B cell (primary cell): ENCODE data around the gene CLCN2. TPM values are rescaled to one million over a fixed set of nuclear protein-coding genes. Genes with fewer than 3 reads are reported as not detected.

Experiments
- ATAC-seq: fragments of 200-7000 bp; cut with Tn5 transposase; one replicate; pipeline ENCODE4 v1.10.0; 2021; ENCODE audit warnings: low read depth, mild to moderate bottlenecking, moderate number of reproducible peaks, moderate library complexity
- CTCF ChIA-PET: fragments of 350-600 bp; sonication (Branson Sonifier 250); formaldehyde crosslinking; loops from one replicate; lab custom pipeline; 2021; ENCODE audit warnings: antibody characterized with exemption, inconsistent platforms; lab: Charles Lee
- POLR2A ChIA-PET: fragments of 350-600 bp; sonication (Branson Sonifier 250); formaldehyde crosslinking; loops from one replicate; lab custom pipeline; 2021; ENCODE audit warnings: antibody characterized with exemption; lab: Charles Lee
- DNase-seq: peaks from one replicate; pipeline ENCODE4 v3.0.0; 2013
- H2AFZ ChIP-seq: 2 replicates; pipeline ENCODE4 v1.6.1; 2012; ENCODE audit warnings: mild to moderate bottlenecking, low read depth, low read length; ENCODE audit not compliant: insufficient read depth, poor library complexity, severe bottlenecking
- H3K27ac ChIP-seq, 2 donors: 1 replicate in 1 of 2; 2 replicates in 1 of 2; pipeline ENCODE4 v1.5.1; 2012 to 2013; ENCODE audit warnings: low read length in 2 of 2, mild to moderate bottlenecking in 2 of 2, moderate library complexity in 1 of 2
- H3K27me3 ChIP-seq, 4 experiments: fragments of 200-600 bp in 1 of 4; sonication (generic) in 1 of 4; replicated peaks in 1 of 4; 1 replicate in 2 of 4; 2 replicates in 2 of 4; pipeline versions ENCODE4 v1.6.1 to v1.7.0; 2013 to 2016; ENCODE audit warnings: low read length in 3 of 4, mild to moderate bottlenecking in 2 of 4, mixed read lengths in 1 of 4, moderate library complexity in 1 of 4; ENCODE audit not compliant: insufficient read depth in 4 of 4, control insufficient read depth in 3 of 4; ENCODE audit errors: control extremely low read depth in 1 of 4
- H3K36me3 ChIP-seq, 2 experiments: replicated peaks in 1 of 2; 1 replicate in 1 of 2; 2 replicates in 1 of 2; pipeline versions ENCODE4 v1.6.1 to v1.7.1; 2013; ENCODE audit warnings: low read length in 1 of 2; ENCODE audit not compliant: insufficient read depth in 2 of 2, control insufficient read depth in 1 of 2; ENCODE audit errors: control extremely low read depth in 1 of 2, extremely low read depth in 1 of 2
- H3K4me1 ChIP-seq, 2 donors: fragments of 200-600 bp in 1 of 2; sonication (generic) in 1 of 2; 1 replicate in 1 of 2; 2 replicates in 1 of 2; pipeline versions ENCODE4 v1.5.1 to v1.6.1; 2013 to 2017; ENCODE audit warnings: low read length in 2 of 2; ENCODE audit not compliant: control insufficient read depth in 2 of 2, insufficient read depth in 2 of 2
- H3K4me2 ChIP-seq: replicated peaks from 2 replicates; pipeline ENCODE3; 2012; ENCODE audit warnings: mild to moderate bottlenecking, low read depth, low read length; ENCODE audit not compliant: poor library complexity, severe bottlenecking
- H3K4me3 ChIP-seq, 5 experiments: fragments of 200-600 bp in 1 of 5; sonication (generic) in 1 of 5; 1 replicate in 3 of 5; 2 replicates in 2 of 5; pipeline versions ENCODE4 v1.5.1 to v1.7.0; 2011 to 2016; ENCODE audit warnings: low read length in 4 of 5, mild to moderate bottlenecking in 4 of 5, low read depth in 2 of 5, control low read depth in 1 of 5, moderate library complexity in 1 of 5; ENCODE audit not compliant: insufficient read depth in 1 of 5; ENCODE audit errors: control extremely low read depth in 1 of 5, extremely low read depth in 1 of 5
- H3K79me2 ChIP-seq: fragments of 200-600 bp; sonication (generic); one replicate; pipeline ENCODE4 v1.6.0; 2016; ENCODE audit warnings: low read length; ENCODE audit not compliant: control insufficient read depth, insufficient read depth
- H3K9ac ChIP-seq: fragments of 200-600 bp; sonication (generic); 2 replicates; pipeline ENCODE4 v1.6.1; 2017; ENCODE audit warnings: mild to moderate bottlenecking, low read length, moderate library complexity
- H3K9me3 ChIP-seq, 3 donors: one replicate each; pipeline versions ENCODE4 v1.6.1 to v1.7.1; 2013; ENCODE audit warnings: low read length in 2 of 3; ENCODE audit not compliant: control insufficient read depth in 2 of 3, insufficient read depth in 1 of 3; ENCODE audit errors: control extremely low read depth in 1 of 3
- H4K20me1 ChIP-seq: 2 replicates; pipeline ENCODE4 v1.6.0; 2012; ENCODE audit warnings: mild to moderate bottlenecking, low read length; ENCODE audit not compliant: insufficient read depth, control insufficient read depth, poor library complexity, severe bottlenecking
- H3K27ac Mint-ChIP-seq: one replicate; pipeline ENCODE4 v1.8.0; 2021; ENCODE audit warnings: mixed read lengths
- H3K27me3 Mint-ChIP-seq: one replicate; pipeline ENCODE4 v1.8.0; 2021; ENCODE audit warnings: mixed read lengths
- H3K4me1 Mint-ChIP-seq: one replicate; pipeline ENCODE4 v1.8.0; 2021; ENCODE audit warnings: mixed read lengths
- H3K4me3 Mint-ChIP-seq: one replicate; pipeline ENCODE4 v1.8.0; 2021; ENCODE audit warnings: mixed read lengths
- H3K9me3 Mint-ChIP-seq: one replicate; pipeline ENCODE4 v1.8.0; 2022; ENCODE audit warnings: mixed read lengths; ENCODE audit not compliant: insufficient read depth
- CTCF ChIP-seq: fragments of 200-600 bp; IDR thresholded peaks from one replicate; pipeline ENCODE4 v1.8.0; 2022; ENCODE audit warnings: antibody characterized with exemption, mild to moderate bottlenecking
- EZH2 ChIP-seq: IDR thresholded peaks from 2 replicates; pipeline ENCODE4 v1.6.1; 2012; ENCODE audit warnings: borderline replicate concordance, low read depth, mild to moderate bottlenecking, moderate library complexity, low read length; ENCODE audit not compliant: insufficient read depth, poor library complexity, severe bottlenecking
- WGBS: methylation state at CpG from one replicate; pipeline ENCODE4 v1.1.5; 2013; ENCODE audit warnings: missing lambda C conversion rate; ENCODE audit not compliant: insufficient coverage; 5-methylcytosine and 5-hydroxymethylcytosine counted together
- intact Hi-C: fragments of 100-400 bp; cut with micrococcal nuclease; formaldehyde crosslinking; loops from one replicate; pipeline ENCODE4 v1.10.0; 2022
- polyA plus RNA-seq: library from polyadenylated mRNA; depleted of rRNA; stranded (reverse); fragments of >200 nt; gene quantifications from 2 replicates; pipeline ENCODE4 v1.2.3, GENCODE V29; 2012
- total RNA-seq, 2 donors: library from RNA; stranded (reverse); fragments of 120-200 nt in 1 of 2; gene quantifications; 1 replicate in 1 of 2; 2 replicates in 1 of 2; pipeline versions ENCODE4 v1.2.3 to v1.2.4, GENCODE V29; 2013 to 2022

Gene CLCN2
- total and polyA plus RNA-seq, 2 donors (not counting 1 experiment from before 2014, with no cell fraction given) = 6.1 to 8.1 TPM

- H2AFZ ChIP-seq = peak overlapping the region; percentile 96
- H3K79me2 ChIP-seq = peaks cover 9% of the 10 kb centered on the region
- TF ChIP-seq CTCF = no peak
- no peak for TF ChIP-seq EZH2
- CTCF ChIA-PET = interaction anchor here (0.6 to 3.0 kb wide), 3 partner anchors 10 to 182 kb away, joined by 4 to 13 read pairs (median 6); no protein-coding TSS in a partner anchor
- peak overlapping the region; percentile 85 for H3K9ac ChIP-seq
- POLR2A ChIA-PET = interaction anchor here (0.9 kb wide), 1 partner anchor 405 kb away, joined by 3 read pairs; no protein-coding TSS in a partner anchor
- Mint-ChIP-seq H3K27ac (peak overlapping the region; percentile 80), H3K27me3 (no peaks in the 10 kb centered on the region), H3K9me3 (no peaks in the 10 kb centered on the region), H3K4me3 (peak overlapping the region; percentile 83), H3K4me1 (peaks cover 20% of the 10 kb centered on the region)
- no peaks in the 10 kb centered on the region for H3K9me3 ChIP-seq
- 13% methylated on average over 24 of the region's 24 CpGs for WGBS
- H3K4me1 ChIP-seq = peaks cover 9 to 17% of the 10 kb centered on the region in 2 donors
- H3K27ac ChIP-seq = no peak overlapping the region
- no peaks in the 10 kb centered on the region for H4K20me1 ChIP-seq
- peak overlapping the region; percentile 97 for H3K4me2 ChIP-seq
- intact Hi-C loops = loop anchor here (5.0 kb wide), 2 partner anchors 351 to 1576 kb away; partner anchors contain the start of genes MAGEF1 and TRA2B
- H3K27me3 ChIP-seq = no peaks in the 10 kb centered on the region
- DNase-seq = peak; percentile 31
- no peak for ATAC-seq
- H3K36me3 ChIP-seq = no peaks in the 10 kb centered on the region
- H3K4me3 ChIP-seq = peak overlapping the region; percentile 23 to 94 (median 76)
Observed at GRCh38 chr3:184360929-184361531, 375 bp downstream of the CLCN2 start.
